ENCODE data around the gene NDUFA11.
"Not testable (repeated sequence)": the region's sequence is repeated elsewhere in the genome, so short reads cannot be mapped to it uniquely, and the experiment has no call there.

NDUFA11 gene

GRCh38 chr19:5877882-5878281 is 25.7 kb downstream of the NDUFA11 start:
- H3K4me3 ChIP-seq (ENCODE audit: low read depth, low read length): no peak overlapping the region
- DNase-seq (ENCODE audit: low read depth): no peak
- no peak for TF ChIP-seq MYC (IDR thresholded peaks at IDR 0.05; ENCODE audit: low read depth, low read length)
- no peak for TF ChIP-seq POLR2A (IDR thresholded peaks at IDR 0.05; ENCODE audit: extremely low read depth, insufficient read length)
- no peak for TF ChIP-seq MAX (IDR thresholded peaks at IDR 0.05; ENCODE audit: low read depth, low read length)
- TF ChIP-seq CTCF (IDR thresholded peaks at IDR 0.05; ENCODE audit: low read depth, low read length): no peak

- no peak for DNase-seq (ENCODE audit: low read depth)
- TF ChIP-seq MAX (IDR thresholded peaks at IDR 0.05; ENCODE audit: low read depth, low read length) (no peak), MYC (IDR thresholded peaks at IDR 0.05; ENCODE audit: low read depth, low read length) (no peak), CTCF (IDR thresholded peaks at IDR 0.05; ENCODE audit: low read depth, low read length) (no peak), POLR2A (IDR thresholded peaks at IDR 0.05; ENCODE audit: extremely low read depth, insufficient read length) (no peak)
- H3K4me3 ChIP-seq (ENCODE audit: low read depth, low read length): no peak overlapping the region
Measured at GRCh38 chr19:5877427-5877826, 26.2 kb downstream of the NDUFA11 start.

GRCh38 chr19:5874496-5874895 is 29.1 kb downstream of the NDUFA11 start:
- H3K4me3 ChIP-seq (ENCODE audit: low read depth, low read length): not testable (repeated sequence)
- DNase-seq (ENCODE audit: low read depth): peak; percentile 68

GRCh38 chr19:5873617-5874199 is 29.9 kb downstream of the NDUFA11 start:
- H3K4me3 ChIP-seq (ENCODE audit: low read depth, low read length): no peak overlapping the region
- TF ChIP-seq CTCF (IDR thresholded peaks at IDR 0.05; ENCODE audit: low read depth, low read length) (no peak), POLR2A (IDR thresholded peaks at IDR 0.05; ENCODE audit: extremely low read depth, insufficient read length) (no peak), MYC (IDR thresholded peaks at IDR 0.05; ENCODE audit: low read depth, low read length) (no peak), MAX (IDR thresholded peaks at IDR 0.05; ENCODE audit: low read depth, low read length) (no peak)
- DNase-seq (ENCODE audit: low read depth): no peak

GRCh38 chr19:5870986-5871394 is 32.6 kb downstream of the NDUFA11 start:
- H3K4me3 ChIP-seq (ENCODE audit: low read depth, low read length): no peak overlapping the region
- TF ChIP-seq POLR2A (IDR thresholded peaks at IDR 0.05; ENCODE audit: extremely low read depth, insufficient read length): no peak
- no peak for TF ChIP-seq CTCF (IDR thresholded peaks at IDR 0.05; ENCODE audit: low read depth, low read length)
- TF ChIP-seq MYC (IDR thresholded peaks at IDR 0.05; ENCODE audit: low read depth, low read length): no peak
- TF ChIP-seq MAX (IDR thresholded peaks at IDR 0.05; ENCODE audit: low read depth, low read length): no peak
- DNase-seq (ENCODE audit: low read depth): no peak

- no peak overlapping the region for H3K4me3 ChIP-seq (ENCODE audit: low read depth, low read length)
- TF ChIP-seq POLR2A (IDR thresholded peaks at IDR 0.05; ENCODE audit: extremely low read depth, insufficient read length): no peak
- TF ChIP-seq MAX (IDR thresholded peaks at IDR 0.05; ENCODE audit: low read depth, low read length): no peak
- TF ChIP-seq MYC (IDR thresholded peaks at IDR 0.05; ENCODE audit: low read depth, low read length): no peak
- no peak for TF ChIP-seq CTCF (IDR thresholded peaks at IDR 0.05; ENCODE audit: low read depth, low read length)
- no peak for DNase-seq (ENCODE audit: low read depth)
Measured at GRCh38 chr19:5867201-5868136, 36.1 kb downstream of the NDUFA11 start.

Measured in NB4 (cell line).